SK-N-SH treated with all-trans-retinoic acid at 6 μM for 48 hours (cell line): ENCODE data around the gene SLC25A42.

Experiments used
- ATAC-seq: fragments of 200-7000 bp; cut with Tn5 transposase; 3 replicates; pipeline ENCODE4 v1.9.1; 2020; ENCODE audit warnings: mild to moderate bottlenecking, moderate library complexity
- ARNTL ChIP-seq: fragments of 450-650 bp; formaldehyde crosslinking; IDR thresholded peaks from 2 replicates; pipeline ENCODE4 v1.5.0; 2020; ENCODE audit warnings: low read depth, mild to moderate bottlenecking, moderate library complexity, borderline replicate concordance
- BACH2 ChIP-seq: fragments of 250-450 bp; sonication (Bioruptor Pico); IDR thresholded peaks from 2 replicates; pipeline ENCODE4 v1.9.0; 2021; ENCODE audit warnings: mild to moderate bottlenecking, borderline replicate concordance
- CREB5 ChIP-seq: fragments of 250-450 bp; sonication (Bioruptor Pico); IDR thresholded peaks from 2 replicates; pipeline ENCODE4 v1.5.1; 2020; ENCODE audit warnings: low read depth, mild to moderate bottlenecking, moderate library complexity
- ESRRG ChIP-seq: fragments of 250-450 bp; sonication (Bioruptor Pico); IDR thresholded peaks from 2 replicates; pipeline ENCODE4 v1.6.1; 2021; ENCODE audit warnings: mild to moderate bottlenecking
- GLIS3 ChIP-seq: fragments of 250-450 bp; sonication (Bioruptor Pico); IDR thresholded peaks from 2 replicates; pipeline ENCODE4 v1.5.0; 2020; ENCODE audit warnings: mild to moderate bottlenecking, moderate library complexity
- ISL1 ChIP-seq: fragments of 250-450 bp; sonication (Bioruptor Pico); IDR thresholded peaks from 2 replicates; pipeline ENCODE4 v2.1.2; 2022; ENCODE audit warnings: mild to moderate bottlenecking, moderate library complexity
- OSR1 ChIP-seq: fragments of 250-450 bp; sonication (Bioruptor Pico); IDR thresholded peaks from 2 replicates; pipeline ENCODE4 v1.8.0; 2022; ENCODE audit warnings: moderate library complexity, mild to moderate bottlenecking, inconsistent platforms
- PPARA ChIP-seq: fragments of 250-450 bp; sonication (Bioruptor Pico); IDR thresholded peaks from 2 replicates; pipeline ENCODE4 v1.5.0; 2020; ENCODE audit warnings: mild to moderate bottlenecking, borderline replicate concordance
- RARB ChIP-seq: fragments of 250-450 bp; sonication (Bioruptor Pico); IDR thresholded peaks from 2 replicates; pipeline ENCODE4 v1.8.0; 2021; ENCODE audit warnings: mild to moderate bottlenecking, moderate library complexity
- TCF4 ChIP-seq: fragments of 250-450 bp; sonication (Bioruptor Pico); IDR thresholded peaks from 2 replicates; pipeline ENCODE4 v1.8.0; 2021; ENCODE audit warnings: mild to moderate bottlenecking, moderate library complexity, borderline replicate concordance
- TSHZ2 ChIP-seq: fragments of 250-450 bp; sonication (Bioruptor Pico); IDR thresholded peaks from 2 replicates; pipeline ENCODE4 v1.5.0; 2020; ENCODE audit warnings: mild to moderate bottlenecking, moderate library complexity
- ZC3H10 ChIP-seq: fragments of 250-450 bp; sonication (Bioruptor Pico); IDR thresholded peaks from 2 replicates; pipeline ENCODE4 v1.5.1; 2021; ENCODE audit warnings: mild to moderate bottlenecking, moderate library complexity
- ZFP3 ChIP-seq: fragments of 250-450 bp; sonication (Bioruptor Pico); IDR thresholded peaks from 2 replicates; pipeline ENCODE4 v1.5.0; 2020; ENCODE audit warnings: mild to moderate bottlenecking, moderate library complexity
- ZFP30 ChIP-seq: fragments of 450-650 bp; formaldehyde crosslinking; IDR thresholded peaks from 2 replicates; pipeline ENCODE4 v1.5.0; 2022; ENCODE audit warnings: mild to moderate bottlenecking, moderate library complexity
- ZNF565 ChIP-seq: fragments of 450-650 bp; formaldehyde crosslinking; conservative IDR thresholded peaks from 2 replicates; pipeline ENCODE4 v1.5.0; 2020; ENCODE audit warnings: low read depth, mild to moderate bottlenecking, moderate library complexity
- ZNF70 ChIP-seq: fragments of 450-650 bp; formaldehyde crosslinking; IDR thresholded peaks from 2 replicates; pipeline ENCODE4 v1.5.0; 2020; ENCODE audit warnings: mild to moderate bottlenecking, moderate library complexity
- ZNF8 ChIP-seq: fragments of 450-650 bp; formaldehyde crosslinking; IDR thresholded peaks from 2 replicates; pipeline ENCODE4 v1.5.0; 2020; ENCODE audit warnings: mild to moderate bottlenecking, moderate library complexity
- TF ChIP-seq, protein P1 (sequence below): fragments of 250-450 bp; sonication (Bioruptor Pico); IDR thresholded peaks from 2 replicates; pipeline ENCODE4 v1.8.0; 2020; ENCODE audit warnings: mild to moderate bottlenecking, moderate library complexity, borderline replicate concordance
- TF ChIP-seq, protein P2 (sequence below): fragments of 250-450 bp; sonication (Bioruptor Pico); IDR thresholded peaks from 2 replicates; pipeline ENCODE4 v1.8.0; 2021; ENCODE audit warnings: low read depth, mild to moderate bottlenecking, moderate library complexity, borderline replicate concordance

SLC25A42 gene

GRCh38 chr19:19057317-19057716 is 6.5 kb upstream of the SLC25A42 start:
- TF ChIP-seq, protein P1, sequence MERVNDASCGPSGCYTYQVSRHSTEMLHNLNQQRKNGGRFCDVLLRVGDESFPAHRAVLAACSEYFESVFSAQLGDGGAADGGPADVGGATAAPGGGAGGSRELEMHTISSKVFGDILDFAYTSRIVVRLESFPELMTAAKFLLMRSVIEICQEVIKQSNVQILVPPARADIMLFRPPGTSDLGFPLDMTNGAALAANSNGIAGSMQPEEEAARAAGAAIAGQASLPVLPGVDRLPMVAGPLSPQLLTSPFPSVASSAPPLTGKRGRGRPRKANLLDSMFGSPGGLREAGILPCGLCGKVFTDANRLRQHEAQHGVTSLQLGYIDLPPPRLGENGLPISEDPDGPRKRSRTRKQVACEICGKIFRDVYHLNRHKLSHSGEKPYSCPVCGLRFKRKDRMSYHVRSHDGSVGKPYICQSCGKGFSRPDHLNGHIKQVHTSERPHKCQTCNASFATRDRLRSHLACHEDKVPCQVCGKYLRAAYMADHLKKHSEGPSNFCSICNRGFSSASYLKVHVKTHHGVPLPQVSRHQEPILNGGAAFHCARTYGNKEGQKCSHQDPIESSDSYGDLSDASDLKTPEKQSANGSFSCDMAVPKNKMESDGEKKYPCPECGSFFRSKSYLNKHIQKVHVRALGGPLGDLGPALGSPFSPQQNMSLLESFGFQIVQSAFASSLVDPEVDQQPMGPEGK, result no peak
- TF ChIP-seq ZNF8, result no peak
- ATAC-seq, result no peak

DNA sequence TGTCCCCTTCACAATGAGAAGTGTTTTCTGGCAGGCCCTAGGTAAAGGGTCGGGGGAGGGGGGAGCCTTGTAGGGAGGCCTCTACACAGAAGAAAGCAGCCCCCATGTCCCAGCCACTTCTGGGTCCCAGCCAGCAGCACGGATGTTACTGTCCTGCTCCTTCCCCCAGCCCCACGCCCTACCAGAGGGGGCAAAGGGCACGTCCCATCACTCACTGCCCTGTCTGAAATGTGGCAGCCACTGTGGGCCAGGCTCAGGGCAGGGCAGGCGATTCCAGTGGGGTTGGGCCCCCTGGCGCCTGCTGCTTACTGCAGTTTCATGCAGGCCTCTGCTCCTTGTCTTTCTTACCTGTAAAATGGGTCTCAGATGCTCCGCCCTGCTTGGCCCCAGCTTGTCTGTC is 6.1 kb upstream of the SLC25A42 start:
- ATAC-seq, result no peak
- TF ChIP-seq TSHZ2 (CRISPR knock-in tag) (no peak), ZFP3 (CRISPR knock-in tag) (no peak), BACH2 (no peak), ZNF565 (no peak), ARNTL (CRISPR knock-in tag) (no peak), GLIS3 (CRISPR knock-in tag) (no peak), OSR1 (CRISPR knock-in tag) (no peak), ZC3H10 (CRISPR knock-in tag) (no peak), PPARA (CRISPR knock-in tag) (no peak), ESRRG (CRISPR knock-in tag) (no peak), CREB5 (CRISPR knock-in tag) (no peak), RARB (CRISPR knock-in tag) (no peak), ISL1 (CRISPR knock-in tag) (no peak), ZNF70 (no peak), ZFP30 (CRISPR knock-in tag) (no peak)
- TF ChIP-seq, protein P1, result no peak
- TF ChIP-seq, protein P2, sequence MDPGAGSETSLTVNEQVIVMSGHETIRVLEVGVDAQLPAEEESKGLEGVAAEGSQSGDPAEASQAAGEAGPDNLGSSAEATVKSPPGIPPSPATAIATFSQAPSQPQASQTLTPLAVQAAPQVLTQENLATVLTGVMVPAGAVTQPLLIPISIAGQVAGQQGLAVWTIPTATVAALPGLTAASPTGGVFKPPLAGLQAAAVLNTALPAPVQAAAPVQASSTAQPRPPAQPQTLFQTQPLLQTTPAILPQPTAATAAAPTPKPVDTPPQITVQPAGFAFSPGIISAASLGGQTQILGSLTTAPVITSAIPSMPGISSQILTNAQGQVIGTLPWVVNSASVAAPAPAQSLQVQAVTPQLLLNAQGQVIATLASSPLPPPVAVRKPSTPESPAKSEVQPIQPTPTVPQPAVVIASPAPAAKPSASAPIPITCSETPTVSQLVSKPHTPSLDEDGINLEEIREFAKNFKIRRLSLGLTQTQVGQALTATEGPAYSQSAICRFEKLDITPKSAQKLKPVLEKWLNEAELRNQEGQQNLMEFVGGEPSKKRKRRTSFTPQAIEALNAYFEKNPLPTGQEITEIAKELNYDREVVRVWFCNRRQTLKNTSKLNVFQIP (CRISPR knock-in tag), result no peak

GRCh38 chr19:19059018-19059836 is 4.6 kb upstream of the SLC25A42 start:
- no peak for ATAC-seq
- TF ChIP-seq, protein P2 (CRISPR knock-in tag), result no peak
- TF ChIP-seq TCF4 (CRISPR knock-in tag), result no peak
- TF ChIP-seq, protein P1, result no peak
- no peak for TF ChIP-seq OSR1 (CRISPR knock-in tag)
